Tongue (tissue), 2 donors: Measurements from ENCODE around the gene DNAJB9. TPM values are rescaled to one million over a fixed set of nuclear protein-coding genes. Genes with fewer than 3 reads are reported as not detected.

Source experiments
- DNase-seq: peaks from one replicate; pipeline ENCODE4 v3.0.0-alpha.2; 2015
- total RNA-seq: library from RNA; depleted of rRNA; stranded (reverse); fragments of >200 nt; gene quantifications from one replicate; pipeline ENCODE4 v1.2.3, GENCODE V29; 2014

Gene DNAJB9
- total RNA-seq, 1 donor from 2014 or later = 30.5 TPM

DNA sequence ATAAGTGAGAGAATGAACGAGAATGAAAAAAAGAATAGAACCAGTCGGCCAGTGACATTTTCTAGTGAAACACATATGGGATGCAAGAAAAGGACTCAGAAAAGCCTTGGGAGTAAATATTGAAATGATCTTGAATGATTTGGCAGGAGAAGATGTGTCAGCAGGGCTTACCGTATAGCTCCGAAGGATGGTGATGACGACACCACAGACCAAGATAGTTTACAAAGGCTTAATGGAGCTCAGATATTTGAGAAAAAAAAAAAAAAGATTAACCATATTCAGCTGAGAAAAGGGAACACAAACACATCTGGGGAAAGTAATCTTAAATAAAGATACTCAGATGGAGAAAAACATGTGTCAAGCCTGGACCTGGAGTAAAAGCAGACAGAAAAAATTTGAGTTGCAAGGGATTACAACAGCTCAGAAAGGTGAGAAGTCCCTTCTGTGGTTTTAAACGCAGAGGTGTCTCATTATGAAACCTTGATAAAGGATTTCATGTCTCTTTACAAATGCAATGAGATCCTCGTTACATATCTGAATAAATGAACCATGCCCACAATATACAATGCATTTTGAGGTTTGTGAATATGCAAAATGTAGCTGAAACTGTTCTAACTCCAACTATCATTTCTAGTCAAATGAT is 36.0 kb downstream of the DNAJB9 start:
- DNase-seq = peak; percentile 57

DNA sequence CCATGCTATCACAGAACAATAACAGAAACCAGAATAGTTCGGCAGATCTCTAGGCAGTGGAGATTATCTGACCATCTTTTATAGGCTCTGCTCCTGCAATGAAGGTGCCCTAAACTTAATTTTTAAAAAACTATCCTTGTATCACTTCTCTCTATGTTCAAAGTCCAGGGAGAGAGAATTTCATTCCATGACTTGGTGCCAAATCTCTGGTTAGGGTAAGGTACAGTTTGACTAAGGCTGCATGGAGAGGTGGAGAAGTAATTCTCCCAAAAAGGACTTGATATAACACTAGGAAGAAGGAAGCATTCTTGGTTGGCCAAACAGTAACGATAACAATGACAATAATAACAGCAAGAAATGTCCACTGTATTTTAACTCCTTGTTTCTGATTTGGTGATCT is 40.0 kb downstream of the DNAJB9 start:
- no peak for DNase-seq

DNA sequence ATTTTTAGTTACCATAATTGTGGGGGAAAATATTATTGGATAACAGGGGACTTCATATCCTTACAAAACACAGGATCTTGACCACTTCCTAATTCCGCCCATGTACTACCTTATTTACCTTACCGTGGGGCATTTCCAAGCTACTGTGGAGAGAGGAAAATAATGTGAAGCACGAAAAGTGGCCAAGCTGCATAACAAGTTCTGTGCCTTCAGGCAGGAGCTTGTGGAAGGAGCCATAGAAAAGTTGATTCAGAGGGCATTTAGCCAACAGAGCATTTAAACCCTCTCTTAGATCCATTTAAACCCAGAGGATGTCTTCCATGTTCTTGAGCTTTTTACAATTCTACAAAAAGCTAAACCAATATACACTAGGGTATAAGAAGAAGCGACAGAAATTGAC is 41.6 kb downstream of the DNAJB9 start:
- peak; percentile 27 for DNase-seq

DNA sequence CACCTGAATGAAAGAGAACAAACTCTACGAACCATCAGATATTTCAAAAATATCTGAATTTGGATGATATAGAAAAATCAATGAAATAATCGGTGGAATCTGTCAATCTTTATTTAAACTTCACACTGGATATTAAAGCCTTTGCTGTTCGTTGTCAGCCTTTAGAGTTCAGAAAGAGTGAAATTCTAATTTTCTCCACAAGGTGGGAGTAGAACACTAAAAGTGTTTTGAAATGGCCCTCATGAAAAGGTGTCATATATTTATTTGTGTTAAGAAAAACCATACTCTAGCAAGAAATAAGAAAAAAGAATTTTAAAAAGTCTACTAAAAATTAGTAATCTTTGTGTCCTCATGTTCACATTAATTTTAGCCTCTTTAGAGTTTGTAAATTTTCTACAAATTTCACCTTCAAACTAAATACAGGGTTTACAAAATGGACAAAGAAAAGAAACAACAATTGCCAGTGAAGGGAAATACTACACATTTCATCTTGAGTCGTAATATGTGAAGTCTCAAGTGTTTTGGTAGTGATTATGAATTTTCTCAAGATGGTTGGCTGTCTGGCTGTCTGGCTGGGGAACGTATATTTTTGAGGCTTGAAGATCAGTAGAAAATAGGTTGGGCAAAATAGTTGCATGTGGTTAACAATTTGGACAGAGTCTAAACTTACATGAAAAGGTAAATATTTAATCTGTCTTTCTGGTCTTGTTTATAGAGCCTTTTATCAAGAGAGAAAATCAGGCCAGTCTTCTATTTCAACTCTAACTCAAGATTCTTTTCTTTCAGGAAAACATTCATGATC is 43.7 kb downstream of the DNAJB9 start:
- DNase-seq = peak; percentile 85

DNA sequence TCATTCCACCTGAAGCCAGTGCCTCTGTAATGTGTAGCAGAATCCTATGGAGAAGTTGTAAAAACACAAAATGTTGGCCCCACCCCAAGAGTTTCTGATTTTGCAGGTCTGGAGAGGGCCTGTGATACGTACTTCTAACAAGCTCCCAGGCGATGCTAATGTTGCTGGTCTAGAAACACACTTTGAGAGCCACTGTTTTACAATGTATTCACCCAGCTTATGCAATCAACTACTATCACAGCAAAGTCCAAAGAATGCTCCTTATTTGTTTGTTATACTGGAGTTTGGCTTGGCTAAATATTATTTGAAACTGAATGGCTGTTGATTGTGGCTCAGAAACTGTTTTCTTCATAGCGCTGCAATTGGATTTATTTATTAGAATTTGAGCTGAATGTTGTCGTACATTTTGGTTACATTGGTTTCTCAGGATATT is 44.3 kb downstream of the DNAJB9 start:
- peak; percentile 31 for DNase-seq

DNA sequence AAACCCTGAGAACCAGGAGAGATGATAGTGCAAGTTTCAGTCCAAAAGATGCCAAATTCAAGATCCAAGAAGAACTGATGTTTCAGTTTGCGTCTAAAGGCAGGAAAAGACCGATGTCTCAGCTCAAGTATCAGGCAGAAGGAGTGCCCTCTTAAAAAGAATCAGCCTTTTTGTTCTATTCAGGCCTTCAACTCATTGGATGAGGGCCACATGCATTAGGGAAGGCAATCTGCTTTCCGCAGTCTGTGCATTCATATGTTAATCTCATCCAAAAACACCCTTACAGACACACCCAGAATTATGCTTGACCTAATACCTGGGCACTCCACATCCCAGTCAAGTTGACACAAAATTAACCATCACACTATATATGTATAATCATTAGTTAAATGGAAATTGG is 45.2 kb downstream of the DNAJB9 start:
- DNase-seq = no peak

DNA sequence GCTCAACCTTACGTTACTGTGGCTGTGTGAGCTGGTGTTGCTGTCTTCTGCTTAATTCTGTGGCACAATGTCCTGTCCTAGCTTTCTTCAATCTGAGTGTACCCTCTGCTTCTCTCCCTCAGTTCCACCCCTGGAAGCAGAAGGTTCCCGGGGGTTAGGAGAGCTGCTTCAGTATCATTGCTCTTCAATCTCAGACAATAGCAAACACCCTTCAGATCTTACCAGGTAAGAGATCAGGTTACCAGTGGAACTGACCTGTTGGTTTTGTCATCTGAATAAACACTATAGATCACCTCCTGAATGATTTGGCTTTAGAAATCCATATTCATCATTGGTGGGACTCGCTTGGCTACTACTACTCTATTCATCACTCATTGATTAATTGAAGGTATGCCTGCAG is 48.4 kb downstream of the DNAJB9 start:
- no peak for DNase-seq

DNA sequence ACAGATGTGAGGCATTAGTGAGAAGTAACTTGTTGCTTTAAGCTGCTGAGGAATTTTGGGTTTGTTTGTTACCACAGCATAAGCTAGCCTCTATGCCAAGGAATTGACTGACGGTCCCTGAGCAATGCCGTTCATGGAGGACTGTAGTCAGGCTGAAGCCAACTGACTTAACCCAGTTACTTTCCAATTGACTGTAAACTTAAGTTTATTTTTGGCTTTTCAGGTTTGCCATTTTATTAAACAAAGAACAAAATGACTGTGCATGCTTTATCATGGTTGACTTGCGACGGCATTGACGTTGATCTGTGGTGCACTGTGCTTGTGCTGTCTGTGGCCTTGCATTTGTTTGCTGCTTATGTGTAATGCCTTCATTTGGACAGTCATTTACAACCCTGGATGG is 53.5 kb downstream of the DNAJB9 start:
- no peak for DNase-seq

Other genes with a start within 250 kb of the DNAJB9 start
- 16.2 TPM for gene NRCAM, start 113.4 kb upstream of the DNAJB9 start, total RNA-seq
- 43.0 TPM for gene PNPLA8, start 43.7 kb upstream of the DNAJB9 start, total RNA-seq
- gene THAP5, start 168 bp upstream of the DNAJB9 start, total RNA-seq = 37.5 TPM